ENCODE results near the gene COL4A4. TPM values are rescaled to one million over a fixed set of nuclear protein-coding genes. Genes with fewer than 3 reads are reported as not detected.

Gene COL4A4
- total RNA-seq, 2 experiments from 2014 or later: not detected

DNA sequence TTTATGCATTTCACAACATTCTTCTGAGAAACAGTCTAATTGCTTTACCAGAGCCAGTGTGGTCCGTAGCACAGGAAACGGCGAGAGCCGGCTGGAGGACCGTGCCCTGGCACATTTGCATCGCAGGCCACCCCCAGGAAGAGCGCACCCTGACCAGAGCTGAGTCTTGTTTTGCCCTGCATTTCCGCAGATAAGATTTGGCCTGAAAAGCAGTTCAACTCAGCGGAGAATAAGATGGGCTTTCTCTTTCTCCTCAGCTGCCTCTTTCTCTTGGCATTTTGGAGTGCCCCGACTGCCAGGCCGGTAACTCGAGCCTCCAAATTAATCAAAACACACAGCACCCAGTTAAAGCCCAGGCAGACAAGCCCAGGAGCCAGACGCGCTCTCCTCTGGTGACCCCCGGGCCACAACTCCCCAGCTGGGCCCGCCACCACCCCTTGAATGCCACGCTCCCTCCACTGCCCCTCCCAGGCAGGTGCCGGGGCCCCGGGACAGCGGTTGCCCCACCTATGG, 464 bp downstream of the COL4A4 start:
- ATAC-seq (no peak), DNase-seq (no peak)
- no peak overlapping the region for H3K27ac Mint-ChIP-seq
- H3K9me3 Mint-ChIP-seq: peaks cover 6% of the 10 kb centered on the region
- no peaks in the 10 kb centered on the region for H3K36me3 Mint-ChIP-seq (ENCODE audit: low read depth)
- H3K4me1 Mint-ChIP-seq (ENCODE audit: low read depth): peaks cover 2% of the 10 kb centered on the region
- ChIA-PET CTCF (interaction anchor here (1.7 kb wide), 1 partner anchor 75 kb away, joined by 6 read pairs; no protein-coding TSS in a partner anchor), POLR2A (no interaction called here)
- intact Hi-C loops (cut with micrococcal nuclease): no loop called here
- H3K27me3 Mint-ChIP-seq: peaks cover 56% of the 10 kb centered on the region
- TF ChIP-seq, protein P1, sequence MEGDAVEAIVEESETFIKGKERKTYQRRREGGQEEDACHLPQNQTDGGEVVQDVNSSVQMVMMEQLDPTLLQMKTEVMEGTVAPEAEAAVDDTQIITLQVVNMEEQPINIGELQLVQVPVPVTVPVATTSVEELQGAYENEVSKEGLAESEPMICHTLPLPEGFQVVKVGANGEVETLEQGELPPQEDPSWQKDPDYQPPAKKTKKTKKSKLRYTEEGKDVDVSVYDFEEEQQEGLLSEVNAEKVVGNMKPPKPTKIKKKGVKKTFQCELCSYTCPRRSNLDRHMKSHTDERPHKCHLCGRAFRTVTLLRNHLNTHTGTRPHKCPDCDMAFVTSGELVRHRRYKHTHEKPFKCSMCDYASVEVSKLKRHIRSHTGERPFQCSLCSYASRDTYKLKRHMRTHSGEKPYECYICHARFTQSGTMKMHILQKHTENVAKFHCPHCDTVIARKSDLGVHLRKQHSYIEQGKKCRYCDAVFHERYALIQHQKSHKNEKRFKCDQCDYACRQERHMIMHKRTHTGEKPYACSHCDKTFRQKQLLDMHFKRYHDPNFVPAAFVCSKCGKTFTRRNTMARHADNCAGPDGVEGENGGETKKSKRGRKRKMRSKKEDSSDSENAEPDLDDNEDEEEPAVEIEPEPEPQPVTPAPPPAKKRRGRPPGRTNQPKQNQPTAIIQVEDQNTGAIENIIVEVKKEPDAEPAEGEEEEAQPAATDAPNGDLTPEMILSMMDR (IDR thresholded peaks at IDR 0.05): no peak
- peak overlapping the region; percentile 27 for H3K4me3 Mint-ChIP-seq

DNA sequence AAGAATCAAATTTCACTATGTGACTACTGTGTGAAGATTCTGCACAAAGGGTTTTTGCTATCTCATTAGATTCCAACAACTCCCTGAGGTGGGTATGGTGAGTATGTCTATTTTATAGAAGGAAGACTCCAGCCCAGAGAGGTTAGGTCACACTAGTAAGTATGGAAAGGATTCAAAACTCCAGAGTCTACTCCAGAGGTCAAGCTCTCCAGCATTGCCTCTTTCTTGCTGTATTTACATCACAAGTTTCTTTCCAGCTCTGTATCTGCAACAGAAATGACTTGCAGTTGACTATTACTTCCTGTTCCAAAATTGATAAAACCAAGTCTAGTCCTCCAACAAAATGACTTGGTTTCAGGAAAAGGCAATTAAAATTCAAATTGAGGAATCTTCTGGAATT, 2.1 kb downstream of the COL4A4 start:
- ChIA-PET CTCF (interaction anchor here (1.7 kb wide), 1 partner anchor 76 kb away, joined by 6 read pairs; no protein-coding TSS in a partner anchor), POLR2A (no interaction called here)

DNA sequence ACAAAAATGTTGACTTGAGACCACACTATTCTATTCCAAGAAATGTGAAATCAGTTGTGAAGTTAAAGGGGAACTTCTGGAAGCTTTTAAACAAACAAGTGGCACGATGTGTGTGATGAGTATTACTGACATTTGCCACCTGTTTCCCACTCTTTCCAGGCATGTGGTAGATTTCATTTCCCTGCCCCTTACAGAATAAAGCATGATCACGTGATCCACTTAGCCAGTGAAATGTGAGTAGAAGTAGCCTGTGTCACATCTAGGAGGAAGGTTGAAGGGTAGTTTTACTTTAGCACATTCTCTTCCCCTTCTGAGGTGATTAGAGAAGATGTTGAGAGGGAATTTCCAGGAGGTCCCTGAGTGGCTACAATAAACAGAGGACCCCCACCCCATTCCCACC, 3.8 kb downstream of the COL4A4 start:
- H3K4me1 Mint-ChIP-seq (ENCODE audit: low read depth): peaks cover 2% of the 10 kb centered on the region

More for the DNA sequence above, 2.1 kb downstream of the COL4A4 start:
- intact Hi-C loops (cut with micrococcal nuclease): no loop called here
- Mint-ChIP-seq H3K4me1 (ENCODE audit: low read depth) (peaks cover 2% of the 10 kb centered on the region), H3K9me3 (peaks cover 6% of the 10 kb centered on the region), H3K27me3 (peaks cover 54% of the 10 kb centered on the region), H3K36me3 (ENCODE audit: low read depth) (no peaks in the 10 kb centered on the region), H3K27ac (no peak overlapping the region), H3K4me3 (no peak overlapping the region)
- DNase-seq (no peak), ATAC-seq (no peak)
- TF ChIP-seq, protein P1 (IDR thresholded peaks at IDR 0.05): no peak

DNA sequence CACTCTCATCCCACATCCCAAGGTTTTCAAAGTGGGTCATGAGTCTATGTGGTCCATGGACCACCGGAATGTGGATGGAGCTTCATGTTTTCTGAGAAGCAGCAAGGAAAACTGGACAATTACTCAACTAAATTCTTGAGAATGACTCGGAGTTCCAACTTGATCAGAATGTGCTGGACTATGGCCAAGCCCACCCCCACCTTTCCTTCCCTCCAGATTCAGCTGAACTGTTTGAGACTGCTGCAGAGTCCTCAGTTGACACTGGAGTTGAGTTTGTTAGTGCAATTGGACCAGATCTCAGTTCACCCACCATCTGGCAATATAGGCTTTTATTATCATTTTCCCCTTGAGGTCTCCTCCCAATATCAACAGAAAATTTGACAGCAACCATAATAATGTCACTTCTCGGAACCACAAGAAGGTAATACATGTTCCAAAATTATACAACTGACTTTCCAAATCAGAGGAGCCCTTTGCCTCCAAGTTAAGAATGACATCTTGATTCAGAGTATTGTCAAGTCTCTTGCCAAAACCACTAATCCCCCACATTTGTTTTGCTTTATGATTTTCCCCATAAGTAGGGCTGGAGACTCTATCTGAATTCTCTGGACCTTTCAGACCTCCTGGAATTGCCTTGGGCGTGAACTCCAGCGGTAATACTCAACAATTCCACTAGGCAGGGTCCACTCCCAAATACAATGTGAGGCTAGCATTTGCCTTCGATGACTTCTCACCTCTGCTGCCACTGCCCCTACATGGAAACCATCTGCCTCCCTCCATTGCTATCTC, 8.8 kb downstream of the COL4A4 start:
- ChIA-PET POLR2A (interaction anchor here (0.6 to 1.1 kb wide), 2 partner anchors 64 to 594 kb away, joined by 3 read pairs; no protein-coding TSS in a partner anchor), CTCF (interaction anchor here (0.6 kb wide), 1 partner anchor 83 kb away, joined by 3 read pairs; no protein-coding TSS in a partner anchor)
- intact Hi-C loops (cut with micrococcal nuclease): no loop called here
- Mint-ChIP-seq H3K4me3 (no peak overlapping the region), H3K4me1 (ENCODE audit: low read depth) (no peaks in the 10 kb centered on the region), H3K9me3 (peaks cover 7% of the 10 kb centered on the region), H3K36me3 (ENCODE audit: low read depth) (no peaks in the 10 kb centered on the region), H3K27ac (no peak overlapping the region), H3K27me3 (peaks cover 23% of the 10 kb centered on the region)
- TF ChIP-seq, protein P1 (IDR thresholded peaks at IDR 0.05): no peak
- ATAC-seq: no peak
- no peak for DNase-seq

More for the DNA sequence above, 3.8 kb downstream of the COL4A4 start:
- H3K27me3 Mint-ChIP-seq: peaks cover 46% of the 10 kb centered on the region
- H3K36me3 Mint-ChIP-seq (ENCODE audit: low read depth): no peaks in the 10 kb centered on the region
- peaks cover 6% of the 10 kb centered on the region for H3K9me3 Mint-ChIP-seq
- intact Hi-C loops (cut with micrococcal nuclease): no loop called here
- no peak for ATAC-seq
- no peak overlapping the region for H3K4me3 Mint-ChIP-seq
- no peak overlapping the region for H3K27ac Mint-ChIP-seq
- DNase-seq: no peak
- CTCF ChIA-PET: no interaction called here
- POLR2A ChIA-PET: no interaction called here
- TF ChIP-seq, protein P1 (IDR thresholded peaks at IDR 0.05): no peak

Measured in activated CD8-positive, alpha-beta T cell treated with anti-CD3 and anti-CD28 coated beads for 36 hours (primary cell).